ENCODE results near the gene CCDC154.
A peak's percentile ranks its signal among the peaks of the same experiment; 100 is the strongest.

The CCDC154 gene

GRCh38 chr16:1414532-1415260 is 29.7 kb downstream of the CCDC154 start, which contains the start of gene UNKL:
TSS of gene UNKL (minus strand) at chr16:1414704. CDS start at chr16:1414691, 13 bp downstream.
- DNase-seq, result peak; percentile 1

- peak; percentile 8 for DNase-seq
These were observed 30.4 kb downstream of the CCDC154 start for GRCh38 chr16:1413684-1414531.

- no peak for DNase-seq
These were observed 31.5 kb downstream of the CCDC154 start for GRCh38 chr16:1412847-1413246.

GRCh38 chr16:1408171-1408837 is 36.1 kb downstream of the CCDC154 start:
- DNase-seq, result peak; percentile 61

- DNase-seq, result no peak
These were observed 36.6 kb downstream of the CCDC154 start for GRCh38 chr16:1407753-1408152.

GRCh38 chr16:1403733-1404132 is 40.6 kb downstream of the CCDC154 start:
- no peak for DNase-seq

- DNase-seq, result no peak
These were observed 41.3 kb downstream of the CCDC154 start for GRCh38 chr16:1403036-1403435.

- DNase-seq, result no peak
These were observed 42.6 kb downstream of the CCDC154 start for GRCh38 chr16:1401758-1402154.

- DNase-seq, result no peak
These were observed 43.1 kb downstream of the CCDC154 start for GRCh38 chr16:1401061-1401757.

- no peak for DNase-seq
These were observed 45.4 kb downstream of the CCDC154 start for GRCh38 chr16:1398826-1399581.

GRCh38 chr16:1398351-1398750 is 46.0 kb downstream of the CCDC154 start:
- DNase-seq, result no peak

GRCh38 chr16:1397779-1398178 is 46.6 kb downstream of the CCDC154 start:
- DNase-seq, result no peak

- DNase-seq, result no peak
These were observed 48.8 kb downstream of the CCDC154 start for GRCh38 chr16:1395444-1396031.

- DNase-seq, result no peak
These were observed 49.9 kb downstream of the CCDC154 start for GRCh38 chr16:1394367-1394951.

- no peak for DNase-seq
These were observed 50.7 kb downstream of the CCDC154 start for GRCh38 chr16:1393613-1394176.

- no peak for DNase-seq
These were observed 51.5 kb downstream of the CCDC154 start for GRCh38 chr16:1392826-1393225.

GRCh38 chr16:1390239-1390779 is 54.0 kb downstream of the CCDC154 start:
- no peak for DNase-seq

- no peak for DNase-seq
These were observed 54.6 kb downstream of the CCDC154 start for GRCh38 chr16:1389762-1390161.

GRCh38 chr16:1387331-1387730 is 57.0 kb downstream of the CCDC154 start:
- DNase-seq, result no peak

- no peak for DNase-seq
These were observed 59.1 kb downstream of the CCDC154 start for GRCh38 chr16:1385232-1385631.

Measured in NCI-H526 treated with DMSO at 0.1 percent for 48 hours (cell line).